CD14-positive monocyte (primary cell): ENCODE data around the gene MPL. TPM values are rescaled to one million over a fixed set of nuclear protein-coding genes. Genes with fewer than 3 reads are reported as not detected.

Source experiments
- DNase-seq, 3 donors: peaks; one replicate each; pipeline ENCODE4 v3.0.0-alpha.2; 2011 to 2022
- H2AFZ ChIP-seq: 2 replicates; pipeline ENCODE4 v1.6.0; 2012; ENCODE audit warnings: mild to moderate bottlenecking, low read depth, low read length, inconsistent platforms; ENCODE audit not compliant: insufficient read depth, poor library complexity, severe bottlenecking
- H3K27ac ChIP-seq, 2 donors: 1 replicate in 1 of 2; 2 replicates in 1 of 2; pipeline ENCODE4 v1.5.1; 2012 to 2013; ENCODE audit warnings: low read length in 2 of 2, control low read depth in 1 of 2, inconsistent platforms in 1 of 2, low read depth in 1 of 2, mild to moderate bottlenecking in 1 of 2
- H3K27me3 ChIP-seq, 2 donors: one replicate each; pipeline versions ENCODE4 v1.6.0 to v1.6.1; 2011 to 2013; ENCODE audit warnings: low read length in 2 of 2; ENCODE audit not compliant: control insufficient read depth in 2 of 2, insufficient read depth in 2 of 2
- H3K36me3 ChIP-seq, 2 donors: replicated peaks in 1 of 2; 1 replicate in 1 of 2; 2 replicates in 1 of 2; pipeline versions ENCODE4 v1.5.1 to v1.6.1; 2012 to 2013; ENCODE audit warnings: low read length in 2 of 2, control low read depth in 1 of 2, inconsistent platforms in 1 of 2, mild to moderate bottlenecking in 1 of 2; ENCODE audit not compliant: insufficient read depth in 2 of 2, control insufficient read depth in 1 of 2
- H3K4me1 ChIP-seq, 2 donors: 1 replicate in 1 of 2; 2 replicates in 1 of 2; pipeline versions ENCODE4 v1.5.1 to v1.6.1; 2012 to 2013; ENCODE audit warnings: low read length in 2 of 2, control low read depth in 1 of 2, inconsistent platforms in 1 of 2, mild to moderate bottlenecking in 1 of 2, moderate library complexity in 1 of 2; ENCODE audit not compliant: insufficient read depth in 2 of 2, control insufficient read depth in 1 of 2
- H3K4me2 ChIP-seq: replicated peaks from 2 replicates; pipeline ENCODE3; 2012; ENCODE audit warnings: low read length, moderate library complexity, mild to moderate bottlenecking; ENCODE audit not compliant: poor library complexity, severe bottlenecking; ENCODE audit errors: extremely low read depth
- H3K4me3 ChIP-seq, 3 experiments: fragments of 200-600 bp in 1 of 3; sonication (generic) in 1 of 3; replicated peaks in 1 of 3; 1 replicate in 2 of 3; 2 replicates in 1 of 3; pipeline ENCODE4 v1.5.1; 2011 to 2013; ENCODE audit warnings: low read length in 3 of 3, mild to moderate bottlenecking in 3 of 3, control low read depth in 2 of 3, low read depth in 2 of 3, inconsistent platforms in 1 of 3, moderate library complexity in 1 of 3
- H3K79me2 ChIP-seq: 2 replicates; pipeline ENCODE4 v1.6.0; 2012; ENCODE audit warnings: mild to moderate bottlenecking, control low read depth, inconsistent platforms, low read length, moderate library complexity; ENCODE audit not compliant: insufficient read depth
- H3K9ac ChIP-seq: 2 replicates; pipeline ENCODE4 v1.6.0; 2017; ENCODE audit warnings: low read length, mild to moderate bottlenecking; ENCODE audit not compliant: insufficient read depth, poor library complexity, severe bottlenecking
- H3K9me3 ChIP-seq, 2 donors: replicated peaks in 1 of 2; 1 replicate in 1 of 2; 2 replicates in 1 of 2; pipeline versions ENCODE4 v1.5.1 to v1.6.1; 2012 to 2013; ENCODE audit warnings: low read length in 2 of 2, control low read depth in 1 of 2; ENCODE audit not compliant: control insufficient read depth in 1 of 2, insufficient read depth in 1 of 2
- H4K20me1 ChIP-seq: 2 replicates; pipeline ENCODE4 v1.6.0; 2012; ENCODE audit warnings: mild to moderate bottlenecking, low read length, control low read depth, moderate library complexity; ENCODE audit not compliant: insufficient read depth
- H3K27ac Mint-ChIP-seq, 7 donors: one replicate each; pipeline ENCODE4 v1.8.0; 2020; ENCODE audit warnings: mild to moderate bottlenecking in 7 of 7, mixed read lengths in 7 of 7, moderate library complexity in 6 of 7, inconsistent platforms in 2 of 7
- H3K27me3 Mint-ChIP-seq, 3 donors: one replicate each; pipeline ENCODE4 v1.8.0; 2021 to 2022; ENCODE audit warnings: low read depth in 3 of 3, mild to moderate bottlenecking in 3 of 3, mixed read lengths in 3 of 3, moderate library complexity in 3 of 3, inconsistent platforms in 1 of 3
- H3K36me3 Mint-ChIP-seq, 2 donors: one replicate each; pipeline ENCODE4 v1.8.0; 2020; ENCODE audit warnings: mixed read lengths in 2 of 2, inconsistent platforms in 1 of 2, mild to moderate bottlenecking in 1 of 2
- H3K4me1 Mint-ChIP-seq: one replicate; pipeline ENCODE4 v1.8.0; 2020; ENCODE audit warnings: mild to moderate bottlenecking, mixed read lengths
- H3K4me3 Mint-ChIP-seq, 2 donors: one replicate each; pipeline ENCODE4 v1.8.0; 2020; ENCODE audit warnings: mild to moderate bottlenecking in 2 of 2, mixed read lengths in 2 of 2, moderate library complexity in 1 of 2
- H3K9me3 Mint-ChIP-seq, 7 donors: one replicate each; pipeline ENCODE4 v1.8.0; 2020 to 2022; ENCODE audit warnings: mixed read lengths in 7 of 7, mild to moderate bottlenecking in 6 of 7, moderate library complexity in 6 of 7, inconsistent platforms in 2 of 7
- CTCF ChIP-seq: fragments of 200-600 bp; IDR thresholded peaks from one replicate; pipeline ENCODE4 v1.8.0; 2022; ENCODE audit warnings: antibody characterized with exemption, mild to moderate bottlenecking
- WGBS: methylation state at CpG from one replicate; pipeline ENCODE4 v1.1.5; 2013; ENCODE audit warnings: missing lambda C conversion rate; ENCODE audit not compliant: insufficient coverage; 5-methylcytosine and 5-hydroxymethylcytosine counted together
- intact Hi-C, 2 donors: fragments of 100-400 bp; cut with micrococcal nuclease; formaldehyde crosslinking; loops; one replicate each; pipeline versions ENCODE4 v1.15.0 to v1.15.1; 2023
- polyA plus RNA-seq, 3 donors: library from polyadenylated mRNA; depleted of rRNA in 1 of 3; unstranded in 2 of 3; stranded (reverse) in 1 of 3; fragments of 300-500 nt in 2 of 3; fragments of >200 nt in 1 of 3; fragmentation: Illumina TruSeq in 2 of 3; gene quantifications; 1 replicate in 2 of 3; 2 replicates in 1 of 3; pipeline ENCODE4 v1.2.3, GENCODE V29; 2012 to 2021

MPL gene
- polyA plus RNA-seq, 3 donors, result not detected

GRCh38 chr1:43322506-43322905 is 15.1 kb upstream of the MPL start:
- H2AFZ ChIP-seq, result no peak overlapping the region
- intact Hi-C loops, result no loop called here
- 100% methylated on average over 5 of the region's 5 CpGs for WGBS
- no peak overlapping the region for H3K27ac ChIP-seq
- H3K9ac ChIP-seq, result no peak overlapping the region
- H3K4me1 ChIP-seq, result no peaks in the 10 kb centered on the region
- Mint-ChIP-seq H3K4me1 (peaks cover 3% of the 10 kb centered on the region), H3K9me3 (peaks cover 0 to 18% (median 13%) of the 10 kb centered on the region in 7 donors), H3K4me3 (no peak overlapping the region), H3K27ac (no peak overlapping the region), H3K36me3 (no peaks in the 10 kb centered on the region), H3K27me3 (peaks cover 0 to 6% (median 5%) of the 10 kb centered on the region in 3 donors)
- H3K27me3 ChIP-seq, result no peaks in the 10 kb centered on the region
- DNase-seq, result no peak
- no peaks in the 10 kb centered on the region for H3K79me2 ChIP-seq
- TF ChIP-seq CTCF, result no peak
- H3K9me3 ChIP-seq, result no peaks in the 10 kb centered on the region
- H3K36me3 ChIP-seq, result no peaks in the 10 kb centered on the region
- no peaks in the 10 kb centered on the region for H4K20me1 ChIP-seq
- no peak overlapping the region for H3K4me2 ChIP-seq
- no peak overlapping the region for H3K4me3 ChIP-seq

GRCh38 chr1:43324810-43325209 is 12.8 kb upstream of the MPL start:
- Histone ChIP-seq H3K27me3 (no peaks in the 10 kb centered on the region), H3K79me2 (no peaks in the 10 kb centered on the region), H3K27ac (no peak overlapping the region), H3K4me2 (no peak overlapping the region), H3K36me3 (no peaks in the 10 kb centered on the region), H3K4me1 (peaks cover 3% of the 10 kb centered on the region in 2 donors), H4K20me1 (no peaks in the 10 kb centered on the region), H3K9me3 (peaks cover 0 to 4% of the 10 kb centered on the region in 2 donors), H2AFZ (no peak overlapping the region), H3K9ac (no peak overlapping the region), H3K4me3 (no peak overlapping the region)
- Mint-ChIP-seq H3K4me1 (peaks cover 5% of the 10 kb centered on the region), H3K9me3 (peaks cover 4 to 23% (median 20%) of the 10 kb centered on the region in 7 donors), H3K27me3 (peaks cover 0 to 5% (median 5%) of the 10 kb centered on the region in 3 donors), H3K4me3 (no peak overlapping the region), H3K27ac (no peak overlapping the region), H3K36me3 (no peaks in the 10 kb centered on the region)
- DNase-seq, result no peak
- intact Hi-C loops, result no loop called here
- WGBS, result 83% methylated on average over 1 of the region's 1 CpG
- TF ChIP-seq CTCF, result no peak
